ENCODE measurements around the gene CTU1.

GRCh38 chr19:51066393-51067186 lies 41.6 kb downstream of the CTU1 start:
- TF ChIP-seq, protein P1, sequence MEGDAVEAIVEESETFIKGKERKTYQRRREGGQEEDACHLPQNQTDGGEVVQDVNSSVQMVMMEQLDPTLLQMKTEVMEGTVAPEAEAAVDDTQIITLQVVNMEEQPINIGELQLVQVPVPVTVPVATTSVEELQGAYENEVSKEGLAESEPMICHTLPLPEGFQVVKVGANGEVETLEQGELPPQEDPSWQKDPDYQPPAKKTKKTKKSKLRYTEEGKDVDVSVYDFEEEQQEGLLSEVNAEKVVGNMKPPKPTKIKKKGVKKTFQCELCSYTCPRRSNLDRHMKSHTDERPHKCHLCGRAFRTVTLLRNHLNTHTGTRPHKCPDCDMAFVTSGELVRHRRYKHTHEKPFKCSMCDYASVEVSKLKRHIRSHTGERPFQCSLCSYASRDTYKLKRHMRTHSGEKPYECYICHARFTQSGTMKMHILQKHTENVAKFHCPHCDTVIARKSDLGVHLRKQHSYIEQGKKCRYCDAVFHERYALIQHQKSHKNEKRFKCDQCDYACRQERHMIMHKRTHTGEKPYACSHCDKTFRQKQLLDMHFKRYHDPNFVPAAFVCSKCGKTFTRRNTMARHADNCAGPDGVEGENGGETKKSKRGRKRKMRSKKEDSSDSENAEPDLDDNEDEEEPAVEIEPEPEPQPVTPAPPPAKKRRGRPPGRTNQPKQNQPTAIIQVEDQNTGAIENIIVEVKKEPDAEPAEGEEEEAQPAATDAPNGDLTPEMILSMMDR (IDR thresholded peaks at IDR 0.05) = no peak
- TF ChIP-seq EZH2 (IDR thresholded peaks at IDR 0.05; ENCODE audit: borderline replicate concordance, insufficient read depth, low read depth, low read length, poor library complexity, severe bottlenecking) = no peak

Measured in B cell (primary cell).